Embryonic facial prominence (tissue), 1 donor: ENCODE data around the gene IFI16.
"Not testable (repeated sequence)": the region's sequence is repeated elsewhere in the genome, so short reads cannot be mapped to it uniquely, and the experiment has no call there.

Source experiments
- DNase-seq: peaks from one replicate; pipeline ENCODE4 v3.0.0-alpha.2; 2016; ENCODE audit errors: extremely low spot score

IFI16 gene

DNA sequence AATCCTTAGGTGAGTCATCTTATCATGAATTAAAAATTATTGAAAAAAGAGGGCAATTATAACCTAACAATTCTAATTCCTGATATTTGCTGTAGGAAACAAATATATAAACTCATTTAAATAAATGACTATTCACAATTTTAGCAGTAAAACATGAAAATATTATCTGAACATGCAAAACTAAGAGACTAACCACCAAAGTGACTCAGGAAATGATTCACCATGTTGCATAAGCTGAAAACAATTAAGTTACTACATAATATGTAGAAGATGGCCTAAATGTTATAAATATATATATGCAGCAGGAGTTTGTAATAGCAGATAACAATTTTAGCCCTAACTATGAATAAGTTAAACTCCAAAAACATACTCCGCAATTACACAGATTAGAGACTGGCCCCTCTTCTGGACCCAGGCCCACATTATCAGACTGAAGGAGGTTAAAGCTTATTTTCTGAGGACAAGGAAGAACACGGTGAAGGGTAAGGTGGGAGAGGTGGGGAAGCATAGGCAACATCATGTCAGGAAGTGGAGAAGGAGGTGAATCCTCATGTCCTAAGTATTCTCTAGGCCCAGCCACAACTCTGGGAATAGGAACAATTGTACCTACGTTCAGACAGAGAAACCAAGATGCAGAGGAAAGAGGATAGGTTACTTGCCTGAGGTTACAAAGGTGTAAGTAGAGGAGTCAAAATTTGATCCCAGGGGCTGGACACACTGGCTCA lies 82.5 kb downstream of the IFI16 start:
- DNase-seq = no peak

DNA sequence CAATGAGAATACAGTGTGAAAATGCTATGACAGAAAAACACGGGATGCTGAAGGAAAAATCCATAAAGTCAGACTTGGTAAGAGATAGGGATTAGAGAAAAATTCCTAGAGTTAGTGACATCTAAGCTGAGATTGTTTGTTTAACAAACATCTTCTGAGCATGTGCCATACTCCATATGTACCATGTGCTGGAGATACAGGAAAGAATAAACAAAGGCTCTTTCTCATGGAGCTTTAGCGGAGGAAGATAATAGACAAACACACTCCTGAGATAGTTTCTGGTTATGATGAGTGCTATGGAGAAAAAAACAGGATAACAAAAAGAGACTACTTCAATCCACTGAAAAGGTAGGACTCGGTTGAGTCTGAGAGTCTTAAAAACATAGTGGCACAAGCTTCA lies 88.9 kb downstream of the IFI16 start:
- DNase-seq = no peak

DNA sequence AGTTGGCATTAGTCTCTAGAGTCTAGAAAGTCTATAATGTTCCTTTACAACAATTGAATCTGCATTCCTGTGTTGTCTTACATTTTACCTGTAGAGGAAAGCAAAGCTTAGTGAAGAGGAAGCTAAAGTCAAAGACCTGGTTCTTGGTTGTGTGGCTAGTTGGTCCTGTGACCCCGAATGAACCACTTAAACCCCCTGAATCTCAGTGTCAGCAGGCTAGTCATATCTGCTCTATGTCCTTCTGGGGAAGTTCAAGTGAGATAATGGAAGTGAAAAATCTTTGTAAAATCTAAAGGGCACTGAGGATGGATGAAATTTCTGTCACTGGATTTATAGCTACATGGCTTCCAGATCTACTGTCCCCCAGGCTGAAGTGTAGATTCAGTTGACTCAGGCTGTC lies 90.9 kb downstream of the IFI16 start:
- DNase-seq = no peak

DNA sequence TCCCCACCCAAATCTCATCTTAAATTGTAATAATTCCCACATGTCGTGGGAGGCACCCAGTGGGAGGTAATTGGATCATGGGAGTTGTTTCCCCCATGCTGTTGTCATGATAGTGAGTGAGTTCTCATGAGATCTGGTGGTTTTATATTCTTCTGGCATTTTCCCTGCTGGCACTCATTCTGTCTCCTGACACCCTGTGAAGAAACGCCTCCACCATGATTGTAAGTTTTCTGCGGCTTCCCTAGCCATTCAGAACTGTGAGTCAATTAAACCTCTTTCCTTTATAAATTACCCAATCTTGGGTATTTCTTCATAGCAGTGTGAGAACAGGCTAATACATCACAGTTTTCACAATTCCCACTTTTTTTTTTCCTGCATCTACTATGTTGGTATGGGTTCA lies 93.3 kb downstream of the IFI16 start:
- DNase-seq = not testable (repeated sequence)
